Sigmoid colon (tissue), 4 donors: Measurements from ENCODE around the gene SMIM26.

Experiments
- EP300 ChIP-seq, 4 donors: sonication (generic); formaldehyde crosslinking; IDR thresholded peaks; one replicate each; pipeline ENCODE4 v1.6.1; 2017; ENCODE audit warnings: antibody characterized with exemption in 4 of 4
- POLR2A ChIP-seq, 2 donors: fragments of 450-650 bp; IDR thresholded peaks; one replicate each; pipeline ENCODE4 v1.6.1; 2016; ENCODE audit warnings: antibody characterized with exemption in 2 of 2, mild to moderate bottlenecking in 2 of 2, moderate library complexity in 2 of 2
- POLR2AphosphoS5 ChIP-seq, 4 donors: sonication (generic); formaldehyde crosslinking; IDR thresholded peaks; one replicate each; pipeline ENCODE4 v1.6.1; 2017; ENCODE audit warnings: antibody characterized with exemption in 4 of 4
- TF ChIP-seq, protein P1 (sequence below), 4 experiments: fragments of 450-650 bp in 3 of 4; fragments of 200-600 bp in 1 of 4; IDR thresholded peaks; one replicate each; pipeline ENCODE4 v1.5.1; 2016 to 2019; ENCODE audit warnings: antibody characterized with exemption in 4 of 4, mild to moderate bottlenecking in 3 of 4, moderate library complexity in 2 of 4

DNA sequence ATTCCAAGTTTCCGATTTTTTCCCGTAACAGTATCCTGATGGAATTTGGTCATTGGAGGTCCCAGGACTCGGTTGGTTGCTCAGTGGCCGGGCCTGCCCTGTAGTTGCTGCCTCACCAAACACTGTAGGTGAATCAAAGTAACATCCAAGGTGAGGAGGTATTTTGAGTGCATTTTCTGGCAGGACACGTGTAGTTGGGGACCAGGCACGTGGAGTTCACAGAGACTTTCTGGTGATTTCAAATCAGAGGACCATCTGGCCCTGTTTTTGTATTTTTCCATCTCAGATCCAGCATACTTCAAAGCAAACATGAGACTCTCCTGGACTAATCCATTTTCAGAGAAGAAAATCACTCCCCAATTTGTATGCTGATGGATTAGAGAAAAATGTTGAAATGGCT, 10.7 kb downstream of the SMIM26 start:
- TF ChIP-seq, protein P1, sequence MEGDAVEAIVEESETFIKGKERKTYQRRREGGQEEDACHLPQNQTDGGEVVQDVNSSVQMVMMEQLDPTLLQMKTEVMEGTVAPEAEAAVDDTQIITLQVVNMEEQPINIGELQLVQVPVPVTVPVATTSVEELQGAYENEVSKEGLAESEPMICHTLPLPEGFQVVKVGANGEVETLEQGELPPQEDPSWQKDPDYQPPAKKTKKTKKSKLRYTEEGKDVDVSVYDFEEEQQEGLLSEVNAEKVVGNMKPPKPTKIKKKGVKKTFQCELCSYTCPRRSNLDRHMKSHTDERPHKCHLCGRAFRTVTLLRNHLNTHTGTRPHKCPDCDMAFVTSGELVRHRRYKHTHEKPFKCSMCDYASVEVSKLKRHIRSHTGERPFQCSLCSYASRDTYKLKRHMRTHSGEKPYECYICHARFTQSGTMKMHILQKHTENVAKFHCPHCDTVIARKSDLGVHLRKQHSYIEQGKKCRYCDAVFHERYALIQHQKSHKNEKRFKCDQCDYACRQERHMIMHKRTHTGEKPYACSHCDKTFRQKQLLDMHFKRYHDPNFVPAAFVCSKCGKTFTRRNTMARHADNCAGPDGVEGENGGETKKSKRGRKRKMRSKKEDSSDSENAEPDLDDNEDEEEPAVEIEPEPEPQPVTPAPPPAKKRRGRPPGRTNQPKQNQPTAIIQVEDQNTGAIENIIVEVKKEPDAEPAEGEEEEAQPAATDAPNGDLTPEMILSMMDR (IDR thresholded peaks at IDR 0.05): no peak
- TF ChIP-seq POLR2A (IDR thresholded peaks at IDR 0.05) (no peak), POLR2AphosphoS5 (IDR thresholded peaks at IDR 0.05) (no peak), EP300 (IDR thresholded peaks at IDR 0.05) (no peak)
